K562 (cell line): ENCODE measurements around the gene TOGARAM2. TPM values are rescaled to one million over a fixed set of nuclear protein-coding genes. Genes with fewer than 3 reads are reported as not detected.

Experiments
- ATAC-seq: fragments of 200-7000 bp; cut with Tn5 transposase; 3 replicates; pipeline ENCODE4 v1.9.1; 2020; ENCODE audit warnings: moderate library complexity
- BruUV-seq: library from RNA; stranded (reverse); fragments of 400-500 nt; replicated peaks from 2 replicates; lab custom pipeline; 2021; lab: Mats Ljungman, UMichigan
- CTCF ChIA-PET: fragments of 300-600 bp; formaldehyde crosslinking; extraction: SDS; loops from one replicate; lab custom pipeline; 2021; ENCODE audit warnings: low intra/inter-chr PET ratio; lab: Yijun Ruan, JAX
- POLR2A ChIA-PET: fragments of 300-600, 350-650 bp; sonication (Branson Sonifier 250); formaldehyde crosslinking; extraction: SDS; loops from one replicate; lab custom pipeline; 2021; ENCODE audit warnings: antibody characterized with exemption, inconsistent platforms; lab: Yijun Ruan, JAX
- DNase-seq, 4 experiments: peaks; one replicate each; pipeline versions ENCODE4 v3.0.0 to v3.0.0-alpha.2; 2011 to 2018; ENCODE audit warnings: low spot score in 3 of 4, mixed read lengths in 3 of 4; ENCODE audit errors: extremely low read depth in 1 of 4
- FAIRE-seq: peaks from 2 replicates; lab custom pipeline; 2011; peaks lifted over from hg19 to GRCh38; lab: Jason Lieb, UNC
- H2AFZ ChIP-seq: 2 replicates; pipeline ENCODE4 v1.6.0; 2011; ENCODE audit warnings: low read depth, low read length, control low read depth, inconsistent platforms
- H3K27ac ChIP-seq: fragments of 200-600 bp; 3 replicates; pipeline ENCODE4 v1.8.0; 2011; ENCODE audit warnings: low read depth, mild to moderate bottlenecking, control low read depth, inconsistent platforms, low read length, moderate library complexity, mixed read lengths; ENCODE audit errors: extremely low read depth
- H3K27me3 ChIP-seq, 2 experiments: fragments of 300-600 bp in 1 of 2; 2 replicates in 1 of 2; 3 replicates in 1 of 2; pipeline versions ENCODE4 v1.6.0 to v1.8.0; 2011; ENCODE audit warnings: inconsistent platforms in 2 of 2, low read length in 2 of 2, mild to moderate bottlenecking in 1 of 2, mixed read lengths in 1 of 2, moderate library complexity in 1 of 2; ENCODE audit not compliant: control insufficient read depth in 2 of 2, insufficient read depth in 2 of 2
- H3K36me3 ChIP-seq: fragments of 300-600 bp; 3 replicates; pipeline ENCODE4 v1.8.0; 2011; ENCODE audit warnings: mild to moderate bottlenecking, low read length, inconsistent platforms; ENCODE audit not compliant: control insufficient read depth, insufficient read depth
- H3K4me1 ChIP-seq, 2 experiments: fragments of 200-600 bp in 1 of 2; replicated peaks in 1 of 2; 2 replicates in 1 of 2; 3 replicates in 1 of 2; pipeline versions ENCODE4 v1.5.1 to v1.8.0; 2011; ENCODE audit warnings: inconsistent platforms in 2 of 2, low read length in 2 of 2, mild to moderate bottlenecking in 1 of 2, mixed read lengths in 1 of 2, moderate library complexity in 1 of 2; ENCODE audit not compliant: control insufficient read depth in 2 of 2, insufficient read depth in 2 of 2
- H3K4me2 ChIP-seq: 2 replicates; pipeline ENCODE4 v1.6.1; 2011; ENCODE audit warnings: low read length, control low read depth, inconsistent platforms, mixed read lengths; ENCODE audit not compliant: insufficient read depth
- H3K4me3 ChIP-seq: fragments of 200-600 bp; sonication (generic), shearing (Covaris generic); 2 replicates; pipeline ENCODE4 v1.5.1; 2016; ENCODE audit warnings: control low read depth, inconsistent platforms
- H3K79me2 ChIP-seq: fragments of 200-600 bp; 3 replicates; pipeline ENCODE4 v1.8.0; 2011; ENCODE audit warnings: low read length, inconsistent platforms; ENCODE audit not compliant: control insufficient read depth, insufficient read depth
- H3K9ac ChIP-seq, 2 experiments: 2 replicates each; pipeline versions ENCODE4 v1.6.0 to v1.6.1; 2011; ENCODE audit warnings: low read depth in 2 of 2, low read length in 2 of 2, control low read depth in 1 of 2, inconsistent platforms in 1 of 2, mild to moderate bottlenecking in 1 of 2, mixed read lengths in 1 of 2; ENCODE audit not compliant: insufficient read depth in 1 of 2
- H3K9me1 ChIP-seq: one replicate; pipeline ENCODE4 v1.6.0; 2011; ENCODE audit warnings: inconsistent platforms, mild to moderate bottlenecking, low read length, moderate library complexity; ENCODE audit not compliant: control insufficient read depth, insufficient read depth
- H3K9me3 ChIP-seq: replicated peaks from 2 replicates; pipeline ENCODE4 v1.5.1; 2011; ENCODE audit warnings: low read depth, low read length, inconsistent platforms; ENCODE audit not compliant: control insufficient read depth, insufficient read depth
- H4K20me1 ChIP-seq: replicated peaks from 2 replicates; pipeline ENCODE4 v1.6.1; 2011; ENCODE audit warnings: low read length, inconsistent platforms, mixed read lengths; ENCODE audit not compliant: control insufficient read depth, insufficient read depth
- BCOR ChIP-seq: fragments of 450-650 bp; IDR thresholded peaks from 2 replicates; pipeline ENCODE4 v1.6.1; 2016
- BRF1 ChIP-seq: IDR thresholded peaks from 3 replicates; pipeline ENCODE4 v1.6.1; 2011; ENCODE audit warnings: borderline replicate concordance, mild to moderate bottlenecking; ENCODE audit not compliant: insufficient read length; ENCODE audit errors: extremely low read depth
- CBX8 ChIP-seq: fragments of 200-600 bp; sonication (generic); IDR thresholded peaks from 2 replicates; pipeline ENCODE4 v1.6.1; 2012; ENCODE audit warnings: borderline replicate concordance, mixed run types, low read depth, mild to moderate bottlenecking, moderate library complexity, mixed read lengths, low read length, control low read depth, inconsistent platforms; ENCODE audit not compliant: poor library complexity, severe bottlenecking; ENCODE audit errors: extremely low read depth
- IRF9 ChIP-seq: fragments of 450-650 bp; IDR thresholded peaks from 2 replicates; pipeline ENCODE4 v1.6.1; 2016; ENCODE audit warnings: missing biosample characterization, missing genetic modification characterization
- MYNN ChIP-seq, 2 experiments: sonication (generic); formaldehyde crosslinking in 1 of 2; IDR thresholded peaks; 2 replicates each; pipeline versions ENCODE4 v1.5.0 to v1.6.1; 2016 to 2020; ENCODE audit warnings: antibody characterized with exemption in 1 of 2, missing genetic modification reagents in 1 of 2
- NBN ChIP-seq: fragments of 450-650 bp; IDR thresholded peaks from 2 replicates; pipeline ENCODE4 v1.6.1; 2016; ENCODE audit warnings: low read depth, mild to moderate bottlenecking
- NCOA2 ChIP-seq, 2 experiments: fragments of 450-650 bp; IDR thresholded peaks; 2 replicates each; pipeline ENCODE4 v1.6.1; 2018; ENCODE audit warnings: mild to moderate bottlenecking in 2 of 2, moderate library complexity in 1 of 2; ENCODE audit not compliant: partially characterized antibody in 2 of 2
- POLR2A ChIP-seq: fragments of 450-650 bp; conservative IDR thresholded peaks from 2 replicates; pipeline ENCODE4 v1.6.1; 2016
- POLR2AphosphoS2 ChIP-seq: IDR thresholded peaks from 2 replicates; pipeline ENCODE4 v1.6.1; 2012; ENCODE audit warnings: low read length, improper control_type of control experiment
- SUPT5H ChIP-seq: fragments of 450-650 bp; IDR thresholded peaks from 2 replicates; pipeline ENCODE4 v1.6.1; 2016
- ZC3H4 ChIP-seq: sonication (generic); formaldehyde crosslinking; IDR thresholded peaks from 2 replicates; pipeline ENCODE4 v1.9.0; 2021; ENCODE audit warnings: missing genetic modification reagents, borderline replicate concordance
- ZFPM2 ChIP-seq: fragments of 250-450 bp; sonication (Bioruptor Pico); IDR thresholded peaks from 2 replicates; pipeline ENCODE4 v1.5.1; 2022; ENCODE audit warnings: mild to moderate bottlenecking
- ZNF146 ChIP-seq: IDR thresholded peaks from one replicate; pipeline ENCODE4 v1.6.1; 2018; ENCODE audit warnings: missing compliant biosample characterization; ENCODE audit not compliant: unreplicated experiment
- ZNF311 ChIP-seq: fragments of 250-450 bp; sonication (Bioruptor Pico); IDR thresholded peaks from 2 replicates; pipeline ENCODE4 v1.4.0; 2020; ENCODE audit warnings: mild to moderate bottlenecking, moderate library complexity
- ZNF609 ChIP-seq: sonication (generic); formaldehyde crosslinking; IDR thresholded peaks from 2 replicates; pipeline ENCODE4 v1.8.1; 2023; ENCODE audit warnings: missing genetic modification reagents, mild to moderate bottlenecking, borderline replicate concordance
- WGBS: fragments of 100-300 bp; shearing (Covaris generic); methylation state at CpG from one replicate; pipeline ENCODE4 v1.1.6; 2016; ENCODE audit warnings: low coverage, mixed read lengths; ENCODE audit not compliant: insufficient coverage; ENCODE audit errors: missing lambda C conversion rate; 5-methylcytosine and 5-hydroxymethylcytosine counted together
- in situ Hi-C: fragments of 300-500 bp; cut with MboI; formaldehyde crosslinking; loops from 4 replicates; pipeline ENCODE4 v1.15.0; 2018; ENCODE audit warnings: inconsistent platforms, mixed read lengths
- intact Hi-C: fragments of 100-400 bp; cut with micrococcal nuclease; formaldehyde crosslinking; loops from 2 replicates; pipeline ENCODE4 v1.14.2; 2022
- polyA plus RNA-seq, 8 experiments: library from polyadenylated mRNA; depleted of rRNA in 4 of 8; stranded (reverse) in 5 of 8; unstranded in 3 of 8; fragments of >200 nt; fragmentation: Nextera tagmentation in 2 of 8; fragmentation: Illumina TruSeq in 1 of 8; extraction: Ambion mirVana in 2 of 8; extraction: Trizol in 1 of 8; gene quantifications; 2 replicates each; pipeline versions ENCODE4 v1.2.1 to v1.2.3, GENCODE V29; 2011 to 2014; ENCODE audit warnings: inconsistent platforms in 1 of 8, missing spikeins in 1 of 8
- total RNA-seq, 7 experiments: library from RNA; depleted of rRNA in 6 of 7; stranded (reverse); fragments of >200 nt in 6 of 7; fragmentation: Illumina TruSeq in 2 of 7; extraction: Trizol in 2 of 7; gene quantifications; 2 replicates each; pipeline versions ENCODE4 v1.2.1 to v1.2.3, GENCODE V29; 2011 to 2021; ENCODE audit warnings: low replicate concordance in 1 of 7

The TOGARAM2 gene
- total and polyA plus RNA-seq, 9 of the 15 experiments (the other 6 are each of a cell fraction or from before 2014, with no cell fraction given), result not detected

- TF ChIP-seq NBN (no peak), NCOA2 (IDR thresholded peaks at IDR 0.05; ENCODE audit: partially characterized antibody in 2 of 2) (no peak), CBX8 (no peak), POLR2A (peak; percentile 43; the same call in 1 of the 2 replicates), BCOR (no peak), ZNF311 (CRISPR knock-in tag) (no peak), POLR2AphosphoS2 (peak; percentile 81; the same call in 1 of the 2 replicates), BRF1 (no peak), IRF9 (tag) (no peak)
- TF ChIP-seq, all 486 proteins: peak for 2
These were observed 31.9 kb upstream of the TOGARAM2 start (continued) for GRCh38 chr2:28949190-28949589.

- Histone ChIP-seq H3K9me3 (peaks cover 3% of the 10 kb centered on the region), H3K4me2 (no peak overlapping the region), H3K27ac (no peak overlapping the region), H3K4me3 (no peak overlapping the region), H4K20me1 (no peaks in the 10 kb centered on the region), H3K9ac (no peak overlapping the region), H3K27me3 (no peaks in the 10 kb centered on the region), H3K4me1 (peaks cover 5 to 6% of the 10 kb centered on the region in 2 experiments; a peak in 4 of 5 replicates), H3K79me2 (no peaks in the 10 kb centered on the region), H2AFZ (no peak overlapping the region), H3K36me3 (peaks cover 43% of the 10 kb centered on the region), H3K9me1 (no peaks in the 10 kb centered on the region)
- intact Hi-C loops, result loop anchor here (10.0 kb wide), 3 partner anchors 355 to 1125 kb away; no protein-coding TSS in a partner anchor
- in situ Hi-C loops, result loop anchor here (25.0 kb wide), 1 partner anchor 1113 kb away; no protein-coding TSS in a partner anchor
- FAIRE-seq (no peak), DNase-seq (peak in 1 of 4 experiments; percentile 29), ATAC-seq (peak; percentile 60)
- 56% methylated on average over 11 of the region's 11 CpGs for WGBS
- ChIA-PET CTCF (no interaction called here), POLR2A (interaction anchor here (0.6 to 1.4 kb wide), 4 partner anchors 49 to 1198 kb away, joined by 3 to 6 read pairs (median 3); no protein-coding TSS in a partner anchor)
- no TSS peak for BruUV-seq
- TF ChIP-seq ZNF146 (CRISPR knock-in tag), result no peak
- TF ChIP-seq MYNN (IDR thresholded peaks at IDR 0.05), result 0 out of 2 replicates have a peak, but pooled peaks have one; percentile 8
- TF ChIP-seq MYNN (CRISPR knock-in tag; IDR thresholded peaks at IDR 0.05), result no peak
- TF ChIP-seq ZC3H4 (CRISPR knock-in tag), result no peak
- no peak for TF ChIP-seq ZNF609 (CRISPR knock-in tag)
- TF ChIP-seq ZFPM2 (CRISPR knock-in tag), result no peak
- TF ChIP-seq POLR2A, result peak; percentile 42; the same call in 1 of the 2 replicates
- TF ChIP-seq SUPT5H, result peak; percentile 12; the same call in 1 of the 2 replicates
These were observed 31.3 kb upstream of the TOGARAM2 start for GRCh38 chr2:28949617-28950305.
